Epithelial cell of proximal tubule (primary cell): ENCODE measurements around the gene ISCU. TPM values are rescaled to one million over a fixed set of nuclear protein-coding genes. Genes with fewer than 3 reads are reported as not detected.
A peak's percentile ranks its signal among the peaks of the same experiment; 100 is the strongest.
"Not testable (repeated sequence)": the region's sequence is repeated elsewhere in the genome, so short reads cannot be mapped to it uniquely, and the experiment has no call there.

Experiments used
- DNase-seq: peaks from one replicate; pipeline ENCODE4 v3.0.0-alpha.2; 2011; ENCODE audit warnings: low read depth
- H3K4me3 ChIP-seq: 2 replicates; pipeline ENCODE4 v1.5.1; 2011; ENCODE audit warnings: low read depth, mild to moderate bottlenecking, low read length
- CTCF ChIP-seq: conservative IDR thresholded peaks from 2 replicates; pipeline ENCODE4 v1.5.1; 2012; ENCODE audit warnings: low read depth, mild to moderate bottlenecking, low read length
- total RNA-seq: library from RNA; depleted of rRNA; stranded (reverse); fragments of >200 nt; gene quantifications from 2 replicates; pipeline ENCODE4 v1.2.3, GENCODE V29; 2015

The ISCU gene
- total RNA-seq, 1 donor from 2014 or later: 128 TPM

GRCh38 chr12:108568338-108569154, 6.2 kb downstream of the ISCU start:
- no peak for TF ChIP-seq CTCF
- no peak overlapping the region for H3K4me3 ChIP-seq
- DNase-seq: no peak

- H3K4me3 ChIP-seq: no peak overlapping the region
- peak; percentile 50 for TF ChIP-seq CTCF
- no peak for DNase-seq
These were observed 8.6 kb downstream of the ISCU start for GRCh38 chr12:108570743-108571608.

- H3K4me3 ChIP-seq: no peak overlapping the region
- no peak for TF ChIP-seq CTCF
- DNase-seq: no peak
These were observed 9.3 kb downstream of the ISCU start for GRCh38 chr12:108571609-108572165.

- TF ChIP-seq CTCF: no peak
- DNase-seq: no peak
- no peak overlapping the region for H3K4me3 ChIP-seq
These were observed 9.9 kb downstream of the ISCU start for GRCh38 chr12:108572166-108572790.

- TF ChIP-seq CTCF: no peak
- no peak overlapping the region for H3K4me3 ChIP-seq
- no peak for DNase-seq
These were observed 10.9 kb downstream of the ISCU start for GRCh38 chr12:108573317-108573716.

GRCh38 chr12:108574276-108574675, 11.9 kb downstream of the ISCU start:
- DNase-seq, H3K4me3 ChIP-seq: not testable (repeated sequence)
